Erythroblast (primary cell): Measurements from ENCODE around the gene PLEKHN1.

Source experiments
- GATA1 ChIP-seq: IDR thresholded peaks from 2 replicates; pipeline ENCODE4 v1.6.1; 2011; ENCODE audit warnings: low read depth, mild to moderate bottlenecking, control low read depth, low read length, moderate library complexity
- POLR2A ChIP-seq: IDR thresholded peaks from 2 replicates; pipeline ENCODE4 v1.6.1; 2011; ENCODE audit warnings: mild to moderate bottlenecking, low read length

DNA sequence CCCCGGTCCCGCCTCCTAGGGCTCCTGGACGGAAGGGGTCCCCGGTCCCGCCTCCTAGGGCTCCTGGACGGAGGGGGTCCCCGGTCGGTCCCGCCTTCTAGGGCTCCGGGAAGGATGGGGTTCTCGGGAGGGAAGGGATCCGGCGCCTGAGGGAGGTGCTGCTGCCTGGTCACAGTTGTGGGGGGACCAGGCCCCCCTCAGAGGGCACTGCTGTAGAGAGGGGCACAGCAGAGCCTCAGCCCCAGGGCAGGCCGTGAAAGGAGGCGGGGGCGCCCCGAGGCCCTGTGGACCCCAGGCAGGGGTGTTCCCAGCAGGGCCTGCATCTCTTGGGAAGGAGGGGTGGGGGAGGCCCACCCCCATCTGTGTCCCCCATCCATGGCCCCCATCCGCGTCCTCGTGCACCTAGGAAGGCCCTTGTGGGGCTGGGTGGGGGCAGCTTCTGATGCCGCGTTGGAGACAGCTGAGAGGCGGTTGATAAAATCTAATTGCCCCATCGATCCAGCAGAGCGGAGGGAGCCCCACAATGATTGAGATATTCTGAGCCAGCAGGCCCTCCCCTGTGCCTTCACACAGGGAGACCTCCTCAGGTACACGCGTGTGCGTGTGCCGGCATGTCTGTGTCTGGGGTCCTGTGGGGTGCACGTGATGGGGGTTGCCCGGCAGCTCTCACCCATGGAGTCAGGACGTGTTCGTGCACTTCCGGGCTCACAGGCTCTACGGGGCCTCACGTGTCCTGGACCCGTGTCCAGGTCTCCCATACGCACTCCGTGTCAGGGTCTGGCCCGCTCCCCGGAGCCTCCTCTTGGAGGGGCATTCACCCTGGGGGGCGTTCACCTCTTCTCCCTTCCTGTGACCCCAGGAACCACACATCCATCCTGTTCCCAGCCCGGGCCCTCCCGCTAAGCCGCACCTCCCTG lies 29.7 kb upstream of the PLEKHN1 start:
- TF ChIP-seq POLR2A (no peak), GATA1 (no peak)
